Choroid plexus epithelial cell (primary cell): Measurements from ENCODE around the gene GFM2.

ENCODE experiments used
- DNase-seq: peaks from one replicate; pipeline ENCODE4 v3.0.0-alpha.2; 2010; ENCODE audit warnings: low read depth
- H3K4me3 ChIP-seq: 2 replicates; pipeline ENCODE4 v1.5.1; 2011; ENCODE audit warnings: low read depth, mild to moderate bottlenecking, control low read depth, low read length, moderate library complexity
- CTCF ChIP-seq: conservative IDR thresholded peaks from 2 replicates; pipeline ENCODE4 v1.5.1; 2011; ENCODE audit warnings: low read depth, mild to moderate bottlenecking, control low read depth, inconsistent platforms, low read length, moderate library complexity

The GFM2 gene

GRCh38 chr5:74722271-74722670 lies 44.6 kb downstream of the GFM2 start:
- H3K4me3 ChIP-seq, result no peak overlapping the region
- TF ChIP-seq CTCF, result no peak
- no peak for DNase-seq

GRCh38 chr5:74717596-74717995 lies 49.3 kb downstream of the GFM2 start:
- no peak for TF ChIP-seq CTCF
- H3K4me3 ChIP-seq, result no peak overlapping the region
- DNase-seq, result no peak

GRCh38 chr5:74693191-74693590 lies 73.7 kb downstream of the GFM2 start:
- no peak overlapping the region for H3K4me3 ChIP-seq
- TF ChIP-seq CTCF, result no peak
- no peak for DNase-seq

- peak overlapping the region; percentile 91 for H3K4me3 ChIP-seq
- no peak for TF ChIP-seq CTCF
- DNase-seq, result peak; percentile 64
Measured at GRCh38 chr5:74686962-74687751, 79.8 kb downstream of the GFM2 start.

- peak overlapping the region; percentile 91 for H3K4me3 ChIP-seq
- TF ChIP-seq CTCF, result no peak
- peak; percentile 65 for DNase-seq
Measured at GRCh38 chr5:74685979-74686631, 80.8 kb downstream of the GFM2 start.

GRCh38 chr5:74684900-74685851 lies 81.7 kb downstream of the GFM2 start, which contains the start of gene HEXB:
Gene HEXB (plus strand): TSS chr5:74685233. CDS start chr5:74685261, 28 bp downstream.
- TF ChIP-seq CTCF, result no peak
- peak within 1 kb of the TSS; percentile 91 for H3K4me3 ChIP-seq
- DNase-seq, result peak; percentile 86
